Measurements from ENCODE around the gene KERA.

DNA sequence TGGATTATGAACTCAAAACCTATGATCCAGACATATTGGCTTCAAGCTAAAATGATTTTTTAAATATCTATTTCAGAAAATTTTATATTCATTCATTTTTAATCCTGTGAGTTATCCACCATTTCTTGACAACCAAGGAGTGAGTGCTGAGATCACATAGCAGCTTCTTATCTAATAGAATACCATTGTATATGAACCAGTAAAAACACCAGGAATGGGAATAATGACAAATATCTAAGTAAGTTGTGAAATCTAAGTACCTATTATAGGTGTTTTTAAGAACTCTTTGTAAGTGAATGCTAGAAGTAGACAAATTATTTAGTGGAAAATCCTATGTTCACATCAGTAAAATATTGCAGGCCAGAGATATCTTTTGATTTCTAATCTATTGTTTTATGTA is 45.3 kb upstream of the KERA start:
- TF ChIP-seq STAT1 (IDR thresholded peaks at IDR 0.05; ENCODE audit: unreplicated experiment): no peak
- TF ChIP-seq, protein P1, sequence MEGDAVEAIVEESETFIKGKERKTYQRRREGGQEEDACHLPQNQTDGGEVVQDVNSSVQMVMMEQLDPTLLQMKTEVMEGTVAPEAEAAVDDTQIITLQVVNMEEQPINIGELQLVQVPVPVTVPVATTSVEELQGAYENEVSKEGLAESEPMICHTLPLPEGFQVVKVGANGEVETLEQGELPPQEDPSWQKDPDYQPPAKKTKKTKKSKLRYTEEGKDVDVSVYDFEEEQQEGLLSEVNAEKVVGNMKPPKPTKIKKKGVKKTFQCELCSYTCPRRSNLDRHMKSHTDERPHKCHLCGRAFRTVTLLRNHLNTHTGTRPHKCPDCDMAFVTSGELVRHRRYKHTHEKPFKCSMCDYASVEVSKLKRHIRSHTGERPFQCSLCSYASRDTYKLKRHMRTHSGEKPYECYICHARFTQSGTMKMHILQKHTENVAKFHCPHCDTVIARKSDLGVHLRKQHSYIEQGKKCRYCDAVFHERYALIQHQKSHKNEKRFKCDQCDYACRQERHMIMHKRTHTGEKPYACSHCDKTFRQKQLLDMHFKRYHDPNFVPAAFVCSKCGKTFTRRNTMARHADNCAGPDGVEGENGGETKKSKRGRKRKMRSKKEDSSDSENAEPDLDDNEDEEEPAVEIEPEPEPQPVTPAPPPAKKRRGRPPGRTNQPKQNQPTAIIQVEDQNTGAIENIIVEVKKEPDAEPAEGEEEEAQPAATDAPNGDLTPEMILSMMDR (conservative IDR thresholded peaks at IDR 0.05; ENCODE audit: low read depth in 2 of 2): no peak
- TF ChIP-seq NANOG (IDR thresholded peaks at IDR 0.05; ENCODE audit: borderline replicate concordance): no peak
- no peak for TF ChIP-seq CREB1 (CRISPR knock-in tag; IDR thresholded peaks at IDR 0.05; ENCODE audit: low read depth)
- TF ChIP-seq, protein P2, sequence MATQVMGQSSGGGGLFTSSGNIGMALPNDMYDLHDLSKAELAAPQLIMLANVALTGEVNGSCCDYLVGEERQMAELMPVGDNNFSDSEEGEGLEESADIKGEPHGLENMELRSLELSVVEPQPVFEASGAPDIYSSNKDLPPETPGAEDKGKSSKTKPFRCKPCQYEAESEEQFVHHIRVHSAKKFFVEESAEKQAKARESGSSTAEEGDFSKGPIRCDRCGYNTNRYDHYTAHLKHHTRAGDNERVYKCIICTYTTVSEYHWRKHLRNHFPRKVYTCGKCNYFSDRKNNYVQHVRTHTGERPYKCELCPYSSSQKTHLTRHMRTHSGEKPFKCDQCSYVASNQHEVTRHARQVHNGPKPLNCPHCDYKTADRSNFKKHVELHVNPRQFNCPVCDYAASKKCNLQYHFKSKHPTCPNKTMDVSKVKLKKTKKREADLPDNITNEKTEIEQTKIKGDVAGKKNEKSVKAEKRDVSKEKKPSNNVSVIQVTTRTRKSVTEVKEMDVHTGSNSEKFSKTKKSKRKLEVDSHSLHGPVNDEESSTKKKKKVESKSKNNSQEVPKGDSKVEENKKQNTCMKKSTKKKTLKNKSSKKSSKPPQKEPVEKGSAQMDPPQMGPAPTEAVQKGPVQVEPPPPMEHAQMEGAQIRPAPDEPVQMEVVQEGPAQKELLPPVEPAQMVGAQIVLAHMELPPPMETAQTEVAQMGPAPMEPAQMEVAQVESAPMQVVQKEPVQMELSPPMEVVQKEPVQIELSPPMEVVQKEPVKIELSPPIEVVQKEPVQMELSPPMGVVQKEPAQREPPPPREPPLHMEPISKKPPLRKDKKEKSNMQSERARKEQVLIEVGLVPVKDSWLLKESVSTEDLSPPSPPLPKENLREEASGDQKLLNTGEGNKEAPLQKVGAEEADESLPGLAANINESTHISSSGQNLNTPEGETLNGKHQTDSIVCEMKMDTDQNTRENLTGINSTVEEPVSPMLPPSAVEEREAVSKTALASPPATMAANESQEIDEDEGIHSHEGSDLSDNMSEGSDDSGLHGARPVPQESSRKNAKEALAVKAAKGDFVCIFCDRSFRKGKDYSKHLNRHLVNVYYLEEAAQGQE (IDR thresholded peaks at IDR 0.05; ENCODE audit: unreplicated experiment): no peak
- TF ChIP-seq POLR2AphosphoS5 (IDR thresholded peaks at IDR 0.05; ENCODE audit: low read depth): no peak
- no peak for TF ChIP-seq ZNF114 (CRISPR knock-in tag; IDR thresholded peaks at IDR 0.05)
- no peak for TF ChIP-seq EZH2phosphoT487 (IDR thresholded peaks at IDR 0.05; ENCODE audit: unreplicated experiment)
- no peak for TF ChIP-seq EZH2 (IDR thresholded peaks at IDR 0.05; ENCODE audit: low read depth, unreplicated experiment)
- TF ChIP-seq JUNB (IDR thresholded peaks at IDR 0.05; ENCODE audit: unreplicated experiment): no peak
- TF ChIP-seq, protein P3, sequence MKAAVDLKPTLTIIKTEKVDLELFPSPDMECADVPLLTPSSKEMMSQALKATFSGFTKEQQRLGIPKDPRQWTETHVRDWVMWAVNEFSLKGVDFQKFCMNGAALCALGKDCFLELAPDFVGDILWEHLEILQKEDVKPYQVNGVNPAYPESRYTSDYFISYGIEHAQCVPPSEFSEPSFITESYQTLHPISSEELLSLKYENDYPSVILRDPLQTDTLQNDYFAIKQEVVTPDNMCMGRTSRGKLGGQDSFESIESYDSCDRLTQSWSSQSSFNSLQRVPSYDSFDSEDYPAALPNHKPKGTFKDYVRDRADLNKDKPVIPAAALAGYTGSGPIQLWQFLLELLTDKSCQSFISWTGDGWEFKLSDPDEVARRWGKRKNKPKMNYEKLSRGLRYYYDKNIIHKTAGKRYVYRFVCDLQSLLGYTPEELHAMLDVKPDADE (IDR thresholded peaks at IDR 0.05): no peak
- no peak for TF ChIP-seq ZNF331 (CRISPR knock-in tag; IDR thresholded peaks at IDR 0.05; ENCODE audit: low read depth)
